GM23248 (cell line): ENCODE results near the gene AGER. TPM values are rescaled to one million over a fixed set of nuclear protein-coding genes. Genes with fewer than 3 reads are reported as not detected.

Experiments used
- DNase-seq: peaks from one replicate; pipeline ENCODE4 v3.0.0-alpha.2; 2015
- H2AFZ ChIP-seq: fragments of 200-600 bp; sonication (generic); 2 replicates; pipeline ENCODE4 v1.6.1; 2016; ENCODE audit warnings: antibody characterized with exemption
- H3F3A ChIP-seq: fragments of 200-600 bp; sonication (generic); 2 replicates; pipeline ENCODE4 v1.6.1; 2016; ENCODE audit warnings: mild to moderate bottlenecking, antibody characterized with exemption, mixed run types; ENCODE audit not compliant: insufficient read depth
- H3K27ac ChIP-seq: fragments of 200-600 bp; sonication (generic); 2 replicates; pipeline ENCODE4 v1.5.1; 2016; ENCODE audit warnings: mild to moderate bottlenecking
- H3K27me3 ChIP-seq: fragments of 200-600 bp; sonication (generic); replicated peaks from 2 replicates; pipeline ENCODE4 v1.6.1; 2016; ENCODE audit warnings: mild to moderate bottlenecking; ENCODE audit not compliant: insufficient read depth
- H3K36me3 ChIP-seq: fragments of 200-600 bp; sonication (generic); 2 replicates; pipeline ENCODE4 v1.6.1; 2016; ENCODE audit warnings: low read depth, mild to moderate bottlenecking
- H3K4me1 ChIP-seq: fragments of 200-600 bp; sonication (generic); 2 replicates; pipeline ENCODE4 v1.6.1; 2016; ENCODE audit warnings: mild to moderate bottlenecking; ENCODE audit not compliant: insufficient read depth
- H3K4me2 ChIP-seq: fragments of 200-600 bp; sonication (generic); one replicate; pipeline ENCODE4 v1.6.1; 2016; ENCODE audit warnings: mild to moderate bottlenecking; ENCODE audit not compliant: unreplicated experiment
- H3K4me3 ChIP-seq: fragments of 200-600 bp; sonication (generic); 2 replicates; pipeline ENCODE4 v1.5.1; 2016; ENCODE audit warnings: mild to moderate bottlenecking
- H3K79me2 ChIP-seq: fragments of 200-600 bp; sonication (generic); 2 replicates; pipeline ENCODE4 v1.6.1; 2016; ENCODE audit warnings: mild to moderate bottlenecking; ENCODE audit not compliant: insufficient read depth
- H3K9ac ChIP-seq: fragments of 200-600 bp; sonication (generic); 2 replicates; pipeline ENCODE4 v1.6.1; 2016; ENCODE audit warnings: mild to moderate bottlenecking
- H3K9me2 ChIP-seq: fragments of 200-600 bp; sonication (generic); 2 replicates; pipeline ENCODE4 v1.6.1; 2016; ENCODE audit warnings: mixed run types, mild to moderate bottlenecking, moderate library complexity; ENCODE audit not compliant: insufficient read depth
- H3K9me3 ChIP-seq: fragments of 200-600 bp; sonication (generic); one replicate; pipeline ENCODE4 v1.6.1; 2017; ENCODE audit warnings: low read depth
- H4K20me1 ChIP-seq: fragments of 200-600 bp; sonication (generic); 2 replicates; pipeline ENCODE4 v1.6.0; 2016; ENCODE audit not compliant: insufficient read depth
- EZH2 ChIP-seq: fragments of 200-600 bp; sonication (generic); IDR thresholded peaks from 2 replicates; pipeline ENCODE4 v1.6.1; 2018; ENCODE audit warnings: antibody characterized with exemption, mild to moderate bottlenecking; ENCODE audit not compliant: insufficient read depth, poor library complexity, severe bottlenecking
- EZH2phosphoT487 ChIP-seq: fragments of 200-600 bp; sonication (generic); IDR thresholded peaks from 2 replicates; pipeline ENCODE4 v1.6.1; 2018; ENCODE audit warnings: antibody characterized with exemption, moderate library complexity, mild to moderate bottlenecking, low read depth; ENCODE audit not compliant: insufficient read depth
- WGBS, 2 experiments: methylation state at CpG; one replicate each; pipeline ENCODE4 v1.1.6; 2015 to 2017; ENCODE audit warnings: low lambda C conversion rate in 2 of 2, low coverage in 1 of 2; ENCODE audit errors: missing lambda C conversion rate in 2 of 2; 5-methylcytosine and 5-hydroxymethylcytosine counted together
- in situ Hi-C: fragments of 300-500 bp; cut with MboI; formaldehyde crosslinking; loops from 2 replicates; pipeline ENCODE4 v1.15.0; 2020
- polyA plus RNA-seq: library from polyadenylated mRNA; unstranded; fragments of >200 nt; fragmentation: Nextera tagmentation; extraction: Ambion mirVana; gene quantifications from 2 replicates; pipeline ENCODE4 v1.2.1, GENCODE V29; 2016
- total RNA-seq: library from RNA; depleted of rRNA; stranded (reverse); fragments of >200 nt; shearing (Covaris generic); gene quantifications from 2 replicates; pipeline ENCODE4 v1.2.3, GENCODE V29; 2014

Gene AGER
- total and polyA plus RNA-seq, 2 experiments from 2014 or later = 0.22 to 1.4 TPM

DNA sequence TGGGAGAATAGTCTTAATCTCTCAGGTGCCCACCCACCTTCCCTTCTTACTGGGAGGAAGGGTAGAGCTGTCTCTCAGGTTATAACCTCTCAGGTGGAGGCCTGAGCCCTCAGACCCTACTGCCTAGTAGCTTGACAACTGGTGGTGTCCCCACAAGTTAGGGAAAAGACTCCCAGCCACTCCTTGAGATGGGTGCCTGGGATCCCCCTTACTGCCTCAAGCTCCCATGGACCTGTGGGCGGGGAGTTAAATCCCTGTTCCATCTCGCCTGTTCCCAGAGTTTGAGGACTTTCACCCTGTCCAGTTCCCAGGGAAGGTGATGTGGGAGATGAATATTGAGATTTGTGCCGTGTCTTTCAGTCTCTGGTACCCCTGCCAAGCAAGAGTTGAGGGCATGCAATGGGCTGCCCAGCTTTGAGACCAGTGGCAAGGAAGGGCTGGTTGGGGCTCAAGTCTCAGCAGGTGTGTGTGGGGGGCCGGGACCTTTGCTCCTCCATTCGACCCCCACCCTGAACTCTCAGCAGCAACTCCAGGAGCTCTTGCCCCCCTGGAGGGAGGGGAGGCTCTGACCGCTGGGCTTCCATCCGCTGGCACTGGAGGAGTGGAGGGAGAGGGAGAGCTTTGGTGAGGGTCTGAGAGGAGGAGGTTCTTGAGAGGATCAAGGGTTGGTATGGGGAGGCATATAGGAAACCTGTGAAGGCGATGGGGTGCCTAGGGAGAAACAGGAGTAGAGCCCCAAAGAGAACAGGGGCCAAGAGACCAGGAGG is 7.0 kb upstream of the AGER start:
- Histone ChIP-seq H3K4me2 (no peak overlapping the region), H4K20me1 (no peaks in the 10 kb centered on the region), H3K79me2 (peaks cover 42% of the 10 kb centered on the region), H3K27ac (peak overlapping the region; percentile 77; the same call in 1 of the 2 replicates), H3F3A (peaks cover 32% of the 10 kb centered on the region), H3K4me1 (peaks cover 23% of the 10 kb centered on the region), H3K9me2 (no peaks in the 10 kb centered on the region), H3K36me3 (peaks cover 5% of the 10 kb centered on the region; the same call in 1 of the 2 replicates), H3K27me3 (no peaks in the 10 kb centered on the region), H2AFZ (no peak overlapping the region), H3K9ac (no peak overlapping the region), H3K9me3 (no peaks in the 10 kb centered on the region), H3K4me3 (no peak overlapping the region)
- WGBS, 2 experiments = 77 to 80% methylated on average over 8 of the region's 8 CpGs
- in situ Hi-C loops = no loop called here
- no peak for DNase-seq
- TF ChIP-seq EZH2phosphoT487 = no peak
- no peak for TF ChIP-seq EZH2

DNA sequence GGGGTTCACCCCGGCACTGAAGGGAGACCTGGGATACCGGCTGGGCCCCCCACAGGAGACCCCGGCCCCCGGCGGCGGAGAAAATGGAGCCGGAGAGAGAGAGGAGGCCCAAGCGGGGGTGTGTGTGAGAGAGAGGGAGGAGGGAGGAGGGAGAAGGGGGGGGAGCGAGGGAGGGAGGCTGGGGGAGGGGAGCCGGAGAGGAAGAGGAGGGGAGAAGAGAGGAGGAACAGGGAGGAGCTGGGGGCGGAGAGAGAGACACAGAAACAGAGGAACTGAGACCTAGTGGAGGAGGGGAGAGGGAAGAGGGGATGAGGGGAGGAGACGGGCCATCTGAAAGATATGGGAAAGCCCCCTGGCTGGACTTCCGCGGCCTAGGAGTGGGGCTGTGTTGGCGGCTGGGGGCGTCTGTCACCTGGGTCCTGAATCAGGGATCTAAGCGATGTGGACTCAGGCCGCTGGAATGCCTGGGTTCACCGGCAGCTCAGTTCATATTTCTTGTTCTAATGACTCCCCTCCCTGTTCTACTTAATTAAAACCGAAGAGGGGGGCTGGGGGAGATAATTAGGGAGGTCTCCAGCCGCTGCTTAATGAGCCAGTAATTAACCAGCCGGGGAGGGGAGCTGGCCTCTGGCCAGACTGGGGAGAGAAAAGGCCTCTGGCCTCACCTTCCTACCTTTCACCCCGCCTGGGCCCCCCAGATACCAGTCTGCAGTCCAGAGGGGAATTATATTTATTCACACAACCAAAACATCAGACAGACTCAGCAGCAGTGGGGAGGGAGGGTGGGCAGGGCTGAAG is 6.2 kb upstream of the AGER start, which contains the start of gene PBX2:
Gene PBX2 (minus strand): TSS at position 149 of the 798 bp plus-strand sequence. CDS start 287 bp downstream, outside the sequence.
- WGBS, 2 experiments = 2% methylated on average over 11 to 23 of the region's 23 CpGs

DNA sequence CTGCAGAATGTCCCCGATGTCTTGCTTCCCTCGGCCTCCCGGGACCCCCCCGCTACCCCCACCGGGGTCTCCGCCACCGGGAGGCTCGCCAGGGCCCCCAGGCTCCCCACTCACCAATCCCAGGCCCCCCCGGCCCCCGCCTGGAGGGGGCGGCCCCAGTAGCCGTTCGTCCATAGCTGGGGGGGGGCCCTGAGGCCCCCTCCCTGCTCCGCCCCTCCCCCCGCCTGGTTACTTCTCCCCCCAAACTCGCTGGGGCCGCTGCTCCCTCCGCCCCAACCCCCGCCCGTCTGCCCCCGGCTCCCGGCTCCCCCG is 5.6 kb upstream of the AGER start:
- WGBS, 2 experiments = 14% methylated on average over 22 of the region's 23 CpGs; no CpG with 5 or more reads in 1 of the 2 experiments
- peaks cover 24% of the 10 kb centered on the region for H3K4me1 ChIP-seq
- in situ Hi-C loops = no loop called here

More for the DNA sequence above, 6.2 kb upstream of the AGER start, which contains the start of gene PBX2:
- Histone ChIP-seq H3K9me2 (no peaks in the 10 kb centered on the region), H2AFZ (peak within 1 kb of the TSS; percentile 73), H3K9ac (peak within 1 kb of the TSS; percentile 96), H3K4me1 (peaks cover 25% of the 10 kb centered on the region), H3K4me3 (peak within 1 kb of the TSS; percentile 96), H3K27me3 (no peaks in the 10 kb centered on the region), H3K36me3 (peaks cover 5% of the 10 kb centered on the region; the same call in 1 of the 2 replicates), H3K9me3 (no peaks in the 10 kb centered on the region), H3K79me2 (peaks cover 42% of the 10 kb centered on the region), H4K20me1 (no peaks in the 10 kb centered on the region), H3F3A (peaks cover 33% of the 10 kb centered on the region), H3K4me2 (peak within 1 kb of the TSS; percentile 94), H3K27ac (peak within 1 kb of the TSS; percentile 77)
- TF ChIP-seq EZH2phosphoT487 = no peak
- no peak for TF ChIP-seq EZH2
- peak; percentile 87 for DNase-seq
- in situ Hi-C loops = no loop called here

DNA sequence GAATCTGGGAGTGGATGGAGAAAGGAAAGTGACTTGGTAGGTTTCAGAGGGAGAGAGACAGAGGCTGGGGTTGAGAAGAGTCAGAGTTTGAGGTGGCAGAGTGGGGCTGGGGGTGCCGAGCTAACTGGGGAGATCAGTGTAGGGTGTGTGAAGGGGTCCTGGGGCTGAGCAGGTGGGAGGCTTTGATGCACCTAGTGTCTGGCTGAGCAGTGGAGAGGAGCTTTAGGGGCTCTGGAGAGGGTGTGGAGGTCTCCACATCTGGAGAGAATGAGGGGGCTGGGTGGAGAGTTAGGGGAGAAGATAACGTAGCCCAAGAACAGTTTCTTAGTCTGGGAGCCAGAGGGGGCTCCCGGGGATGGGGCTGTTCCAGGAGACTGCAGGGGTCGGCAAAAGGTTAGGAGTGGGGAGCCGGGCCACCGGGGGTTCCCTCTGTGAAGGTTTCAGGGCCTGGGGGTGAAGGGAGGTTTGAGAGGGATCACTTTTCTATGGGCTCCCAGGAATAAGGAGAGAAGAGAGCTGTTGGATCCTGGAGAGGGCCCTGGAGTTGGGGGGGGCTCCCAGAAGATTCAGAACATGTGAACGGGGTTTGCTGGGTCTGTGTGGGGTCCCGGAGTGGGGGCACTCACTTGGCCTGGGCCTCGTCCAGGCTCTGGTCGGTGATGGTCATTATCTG is 5.2 kb upstream of the AGER start:
- Histone ChIP-seq H3F3A (peaks cover 22% of the 10 kb centered on the region; the same call in 1 of the 2 replicates), H4K20me1 (no peaks in the 10 kb centered on the region), H3K9me2 (no peaks in the 10 kb centered on the region), H3K27ac (peak overlapping the region; percentile 77), H3K4me1 (peaks cover 19% of the 10 kb centered on the region), H3K79me2 (peaks cover 49% of the 10 kb centered on the region), H2AFZ (no peak overlapping the region), H3K9ac (peak overlapping the region; percentile 96), H3K9me3 (no peaks in the 10 kb centered on the region), H3K36me3 (peaks cover 5% of the 10 kb centered on the region; the same call in 1 of the 2 replicates), H3K4me3 (peak overlapping the region; percentile 96), H3K4me2 (peak overlapping the region; percentile 94), H3K27me3 (no peaks in the 10 kb centered on the region)
- DNase-seq = peak; percentile 46
- 0 to 1% methylated on average over 6 to 10 of the region's 10 CpGs for WGBS, 2 experiments
- in situ Hi-C loops = no loop called here
- TF ChIP-seq EZH2phosphoT487 = no peak
- TF ChIP-seq EZH2 = no peak

More for the DNA sequence above, 5.6 kb upstream of the AGER start:
- no peak for DNase-seq
- Histone ChIP-seq H3K4me2 (peak overlapping the region; percentile 94), H3K79me2 (peaks cover 45% of the 10 kb centered on the region), H3K27ac (peak overlapping the region; percentile 77), H3K9me2 (no peaks in the 10 kb centered on the region), H4K20me1 (no peaks in the 10 kb centered on the region), H3K4me3 (peak overlapping the region; percentile 96), H2AFZ (peak overlapping the region; percentile 73), H3K27me3 (no peaks in the 10 kb centered on the region), H3K36me3 (peaks cover 5% of the 10 kb centered on the region; the same call in 1 of the 2 replicates), H3K9me3 (no peaks in the 10 kb centered on the region), H3F3A (peaks cover 27% of the 10 kb centered on the region), H3K9ac (peak overlapping the region; percentile 96)
- no peak for TF ChIP-seq EZH2
